ENCODE results near the gene PKN1.

Gene PKN1

GRCh38 chr19:14476327-14476672 is 43.2 kb downstream of the PKN1 start:
- H4K91ac ChIP-seq (ENCODE audit: low read depth, low read length): no peak overlapping the region
- H3K79me2 ChIP-seq (ENCODE audit: control insufficient read depth, insufficient read depth, low read length, poor library complexity): no peaks in the 10 kb centered on the region
- no peak overlapping the region for H3K14ac ChIP-seq (ENCODE audit: low read length)
- no peak overlapping the region for H3K23ac ChIP-seq (ENCODE audit: low read length)
- no peak for DNase-seq
- no peaks in the 10 kb centered on the region for H3K9me3 ChIP-seq (ENCODE audit: insufficient read depth, low read depth, low read length)
- no peaks in the 10 kb centered on the region for H3K79me1 ChIP-seq (ENCODE audit: low read length)
- no peak overlapping the region for H3K4ac ChIP-seq (ENCODE audit: low read depth, low read length)
- no peak overlapping the region for H3K9ac ChIP-seq (ENCODE audit: low read length)
- no peak overlapping the region for H2BK120ac ChIP-seq (ENCODE audit: insufficient read depth, low read length, poor library complexity)
- no peak overlapping the region for H3K4me2 ChIP-seq (ENCODE audit: low read length)
- H3K4me3 ChIP-seq (ENCODE audit: low read depth, low read length): no peak overlapping the region
- H3K27ac ChIP-seq (ENCODE audit: low read depth, low read length): no peak overlapping the region
- peaks cover 32 to 35% of the 10 kb centered on the region in 2 experiments for H3K36me3 ChIP-seq (ENCODE audit: control insufficient read depth in 1 of 2, insufficient read depth in 2 of 2, low read length in 2 of 2)
- no peak overlapping the region for H2AK5ac ChIP-seq (ENCODE audit: low read length)
- no peak overlapping the region for H2BK12ac ChIP-seq (ENCODE audit: low read length)
- no peak overlapping the region for H2AFZ ChIP-seq (ENCODE audit: insufficient read depth, low read length, poor library complexity)
- no peak overlapping the region for H3K18ac ChIP-seq (ENCODE audit: low read length)
- H2BK5ac ChIP-seq (ENCODE audit: low read depth, low read length, poor library complexity): no peak overlapping the region
- WGBS (ENCODE audit: extremely low coverage, insufficient coverage, insufficient read length): no CpG with 5 or more reads among the region's 7 CpGs
- H4K8ac ChIP-seq (ENCODE audit: low read depth, low read length): no peak overlapping the region
- no peak overlapping the region for H4K12ac ChIP-seq (ENCODE audit: low read depth, low read length)
- H3K4me1 ChIP-seq (ENCODE audit: control insufficient read depth in 1 of 2, insufficient read depth in 2 of 2, low read length in 2 of 2): peaks cover 0 to 8% of the 10 kb centered on the region in 2 experiments
- no peaks in the 10 kb centered on the region for H3K27me3 ChIP-seq (ENCODE audit: insufficient read depth, low read length)

- H2BK120ac ChIP-seq (ENCODE audit: insufficient read depth, low read length, poor library complexity): no peak overlapping the region
- no peak overlapping the region for H4K12ac ChIP-seq (ENCODE audit: low read depth, low read length)
- H3K27ac ChIP-seq (ENCODE audit: low read depth, low read length): no peak overlapping the region
- H3K27me3 ChIP-seq (ENCODE audit: insufficient read depth, low read length): no peaks in the 10 kb centered on the region
- DNase-seq: peak; percentile 64 to 75
- H3K14ac ChIP-seq (ENCODE audit: low read length): no peak overlapping the region
- H2AK5ac ChIP-seq (ENCODE audit: low read length): no peak overlapping the region
- H3K18ac ChIP-seq (ENCODE audit: low read length): no peak overlapping the region
- H2BK5ac ChIP-seq (ENCODE audit: low read depth, low read length, poor library complexity): no peak overlapping the region
- no peak overlapping the region for H2AFZ ChIP-seq (ENCODE audit: insufficient read depth, low read length, poor library complexity)
- H4K91ac ChIP-seq (ENCODE audit: low read depth, low read length): no peak overlapping the region
- no peak overlapping the region for H2BK12ac ChIP-seq (ENCODE audit: low read length)
- H3K23ac ChIP-seq (ENCODE audit: low read length): no peak overlapping the region
- H3K79me2 ChIP-seq (ENCODE audit: control insufficient read depth, insufficient read depth, low read length, poor library complexity): no peaks in the 10 kb centered on the region
- no peak overlapping the region for H3K9ac ChIP-seq (ENCODE audit: low read length)
- H4K8ac ChIP-seq (ENCODE audit: low read depth, low read length): no peak overlapping the region
- no peak overlapping the region for H3K4ac ChIP-seq (ENCODE audit: low read depth, low read length)
- H3K4me2 ChIP-seq (ENCODE audit: low read length): no peak overlapping the region
- peak overlapping the region; percentile 23 for H3K4me3 ChIP-seq (ENCODE audit: low read depth, low read length)
- H3K79me1 ChIP-seq (ENCODE audit: low read length): no peaks in the 10 kb centered on the region
- no peaks in the 10 kb centered on the region for H3K9me3 ChIP-seq (ENCODE audit: insufficient read depth, low read depth, low read length)
- H3K4me1 ChIP-seq (ENCODE audit: control insufficient read depth in 1 of 2, insufficient read depth in 2 of 2, low read length in 2 of 2): peaks cover 0 to 8% of the 10 kb centered on the region in 2 experiments
- H3K36me3 ChIP-seq (ENCODE audit: control insufficient read depth in 1 of 2, insufficient read depth in 2 of 2, low read length in 2 of 2): peaks cover 34 to 35% of the 10 kb centered on the region in 2 experiments
- WGBS (ENCODE audit: extremely low coverage, insufficient coverage, insufficient read length): no CpG with 5 or more reads among the region's 26 CpGs
These were observed 43.7 kb downstream of the PKN1 start for GRCh38 chr19:14476673-14477401.

DNA sequence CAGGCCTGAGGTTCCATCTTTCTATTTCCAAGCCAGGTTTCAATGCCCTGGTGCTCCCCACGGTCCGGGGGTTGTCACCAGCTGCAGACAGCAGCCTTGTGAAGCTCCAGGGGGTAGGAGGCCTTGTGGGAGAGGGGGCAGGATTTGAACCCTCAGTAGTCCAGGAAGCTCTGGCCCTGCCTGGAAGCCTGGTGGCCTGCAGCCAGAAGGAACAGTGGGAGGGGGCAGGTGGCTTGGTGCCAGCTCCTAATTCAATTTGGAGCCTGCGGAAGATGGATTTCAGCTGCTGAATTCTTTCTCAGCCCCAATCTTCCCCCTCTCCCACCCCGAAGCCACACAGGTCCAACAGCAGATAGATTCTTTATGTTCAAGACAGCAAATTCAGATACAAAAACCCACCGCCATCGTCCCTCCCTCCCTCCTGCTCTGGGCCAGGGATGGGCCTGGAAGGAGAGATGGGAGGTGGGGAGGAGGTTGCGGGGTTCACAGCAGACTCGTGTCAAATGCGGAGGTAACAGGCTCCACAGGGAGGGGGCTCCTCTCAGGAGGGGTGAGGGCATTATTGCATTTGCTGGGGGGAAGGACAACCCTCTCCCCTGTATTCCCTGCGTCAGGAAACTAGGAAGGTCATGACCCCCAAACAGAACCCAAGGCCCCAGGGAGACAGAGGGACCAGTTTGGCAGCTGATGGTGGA is 44.5 kb downstream of the PKN1 start:
- Histone ChIP-seq H3K27me3 (ENCODE audit: insufficient read depth, low read length) (no peaks in the 10 kb centered on the region), H2BK12ac (ENCODE audit: low read length) (no peak overlapping the region), H3K9me3 (ENCODE audit: insufficient read depth, low read depth, low read length) (no peaks in the 10 kb centered on the region), H4K12ac (ENCODE audit: low read depth, low read length) (no peak overlapping the region), H3K36me3 (ENCODE audit: control insufficient read depth in 1 of 2, insufficient read depth in 2 of 2, low read length in 2 of 2) (peaks cover 42% of the 10 kb centered on the region in 2 experiments), H2AFZ (ENCODE audit: insufficient read depth, low read length, poor library complexity) (no peak overlapping the region), H2BK120ac (ENCODE audit: insufficient read depth, low read length, poor library complexity) (no peak overlapping the region), H3K18ac (ENCODE audit: low read length) (no peak overlapping the region), H3K14ac (ENCODE audit: low read length) (no peak overlapping the region), H3K79me2 (ENCODE audit: control insufficient read depth, insufficient read depth, low read length, poor library complexity) (no peaks in the 10 kb centered on the region), H3K79me1 (ENCODE audit: low read length) (no peaks in the 10 kb centered on the region), H3K4me3 (ENCODE audit: low read depth, low read length) (no peak overlapping the region), H3K4ac (ENCODE audit: low read depth, low read length) (no peak overlapping the region), H3K23ac (ENCODE audit: low read length) (no peak overlapping the region), H2AK5ac (ENCODE audit: low read length) (no peak overlapping the region), H3K4me1 (ENCODE audit: control insufficient read depth in 1 of 2, insufficient read depth in 2 of 2, low read length in 2 of 2) (peaks cover 0 to 4% of the 10 kb centered on the region in 2 experiments), H4K8ac (ENCODE audit: low read depth, low read length) (no peak overlapping the region), H3K4me2 (ENCODE audit: low read length) (no peak overlapping the region), H3K9ac (ENCODE audit: low read length) (no peak overlapping the region), H4K91ac (ENCODE audit: low read depth, low read length) (no peak overlapping the region), H3K27ac (ENCODE audit: low read depth, low read length) (no peak overlapping the region), H2BK5ac (ENCODE audit: low read depth, low read length, poor library complexity) (no peak overlapping the region)
- no peak for DNase-seq
- WGBS (ENCODE audit: extremely low coverage, insufficient coverage, insufficient read length): no CpG with 5 or more reads among the region's 10 CpGs

DNA sequence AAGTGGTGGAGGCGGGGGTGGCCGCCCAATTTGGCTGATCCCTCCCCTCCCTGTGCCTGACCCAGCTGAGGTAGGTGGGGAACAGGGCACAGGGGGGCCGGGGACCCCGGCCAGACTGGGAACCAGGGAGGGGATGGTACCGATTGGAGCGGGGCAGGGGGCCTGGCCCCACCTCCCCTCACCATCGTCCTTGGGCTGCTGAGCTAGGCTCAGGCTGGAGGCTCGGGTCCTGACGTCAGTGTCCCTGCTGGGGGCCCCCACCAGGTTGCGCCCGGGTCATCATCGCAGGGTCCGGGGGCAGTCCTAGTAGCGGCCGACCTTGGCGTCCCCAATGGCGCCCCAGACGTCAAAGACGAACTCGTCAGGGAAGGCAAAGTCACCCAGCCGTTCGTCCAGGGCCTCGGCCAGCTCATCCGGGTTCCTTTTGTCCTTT is 45.0 kb downstream of the PKN1 start:
- H3K23ac ChIP-seq (ENCODE audit: low read length): no peak overlapping the region
- H4K12ac ChIP-seq (ENCODE audit: low read depth, low read length): no peak overlapping the region
- H3K9me3 ChIP-seq (ENCODE audit: insufficient read depth, low read depth, low read length): no peaks in the 10 kb centered on the region
- H3K79me2 ChIP-seq (ENCODE audit: control insufficient read depth, insufficient read depth, low read length, poor library complexity): no peaks in the 10 kb centered on the region
- H3K18ac ChIP-seq (ENCODE audit: low read length): no peak overlapping the region
- no peak overlapping the region for H2AK5ac ChIP-seq (ENCODE audit: low read length)
- no CpG with 5 or more reads among the region's 24 CpGs for WGBS (ENCODE audit: extremely low coverage, insufficient coverage, insufficient read length)
- H2BK12ac ChIP-seq (ENCODE audit: low read length): no peak overlapping the region
- no peak overlapping the region for H3K4ac ChIP-seq (ENCODE audit: low read depth, low read length)
- no peak overlapping the region for H3K14ac ChIP-seq (ENCODE audit: low read length)
- no peaks in the 10 kb centered on the region for H3K79me1 ChIP-seq (ENCODE audit: low read length)
- peaks cover 42 to 47% of the 10 kb centered on the region in 2 experiments for H3K36me3 ChIP-seq (ENCODE audit: control insufficient read depth in 1 of 2, insufficient read depth in 2 of 2, low read length in 2 of 2)
- H2BK120ac ChIP-seq (ENCODE audit: insufficient read depth, low read length, poor library complexity): no peak overlapping the region
- H2AFZ ChIP-seq (ENCODE audit: insufficient read depth, low read length, poor library complexity): no peak overlapping the region
- no peak overlapping the region for H3K4me3 ChIP-seq (ENCODE audit: low read depth, low read length)
- H3K4me2 ChIP-seq (ENCODE audit: low read length): no peak overlapping the region
- H3K27me3 ChIP-seq (ENCODE audit: insufficient read depth, low read length): no peaks in the 10 kb centered on the region
- no peak overlapping the region for H3K9ac ChIP-seq (ENCODE audit: low read length)
- no peak overlapping the region for H2BK5ac ChIP-seq (ENCODE audit: low read depth, low read length, poor library complexity)
- H3K4me1 ChIP-seq (ENCODE audit: control insufficient read depth in 1 of 2, insufficient read depth in 2 of 2, low read length in 2 of 2): no peaks in the 10 kb centered on the region
- no peak overlapping the region for H4K8ac ChIP-seq (ENCODE audit: low read depth, low read length)
- H4K91ac ChIP-seq (ENCODE audit: low read depth, low read length): no peak overlapping the region
- no peak for DNase-seq
- no peak overlapping the region for H3K27ac ChIP-seq (ENCODE audit: low read depth, low read length)

All from trophoblast cell (in vitro differentiated cells and primary cell).